Body of pancreas (tissue), 4 donors: Measurements from ENCODE around the gene FRRS1. TPM values are rescaled to one million over a fixed set of nuclear protein-coding genes. Genes with fewer than 3 reads are reported as not detected.

Experiments used
- ATAC-seq: fragments of 150-250 bp; one replicate; pipeline ENCODE4 v1.9.1; 2016
- DNase-seq, 4 donors: peaks; one replicate each; pipeline ENCODE4 v3.0.0-alpha.2; 2019
- H3K27ac ChIP-seq, 4 donors: fragments of 200-600 bp; sonication (generic); 1 replicate in 3 of 4; 2 replicates in 1 of 4; pipeline versions ENCODE4 v1.5.1 to v1.6.1; 2016 to 2019; ENCODE audit warnings: mild to moderate bottlenecking in 1 of 4, mixed read lengths in 1 of 4, moderate library complexity in 1 of 4
- H3K27me3 ChIP-seq, 2 donors: fragments of 200-600 bp; sonication (generic); one replicate each; pipeline ENCODE4 v1.6.0; 2016; ENCODE audit warnings: mild to moderate bottlenecking in 1 of 2
- H3K36me3 ChIP-seq, 2 donors: fragments of 200-600 bp; sonication (generic); replicated peaks in 1 of 2; 2 replicates each; pipeline ENCODE4 v1.5.1; 2016; ENCODE audit warnings: low read depth in 2 of 2; ENCODE audit not compliant: insufficient read depth in 1 of 2
- H3K4me1 ChIP-seq: fragments of 200-600 bp; sonication (generic); one replicate; pipeline ENCODE4 v1.6.0; 2016
- H3K4me3 ChIP-seq, 2 donors: fragments of 200-600 bp; sonication (generic); 1 replicate in 1 of 2; 2 replicates in 1 of 2; pipeline ENCODE4 v1.5.1; 2016 to 2019
- H3K9me3 ChIP-seq, 3 donors: fragments of 200-600 bp; sonication (generic); 1 replicate in 2 of 3; 2 replicates in 1 of 3; pipeline ENCODE4 v1.5.1; 2016
- POLR2A ChIP-seq, 3 donors: fragments of 450-650 bp; IDR thresholded peaks; one replicate each; pipeline ENCODE4 v1.6.1; 2016; ENCODE audit warnings: antibody characterized with exemption in 3 of 3, mild to moderate bottlenecking in 2 of 3
- WGBS, 2 donors: methylation state at CpG; one replicate each; pipeline ENCODE4 v1.1.5; 2017; 5-methylcytosine and 5-hydroxymethylcytosine counted together
- intact Hi-C: fragments of 100-400 bp; cut with DNase I; formaldehyde crosslinking; loops from one replicate; pipeline ENCODE4 v1.15.1; 2023
- total RNA-seq, 2 donors: library from RNA; depleted of rRNA; stranded (reverse); fragments of >200 nt; gene quantifications; one replicate each; pipeline ENCODE4 v1.1.0, GENCODE V29; 2016
- TF ChIP-seq, protein P1 (sequence below), 7 experiments: fragments of 450-650 bp in 4 of 7; fragments of 200-600 bp in 3 of 7; sonication (generic) in 3 of 7; IDR thresholded peaks; one replicate each; pipeline ENCODE4 v1.5.1; 2016 to 2019; ENCODE audit warnings: antibody characterized with exemption in 7 of 7

The FRRS1 gene
- total RNA-seq, 2 donors from 2014 or later, result 2.0 to 2.3 TPM

DNA sequence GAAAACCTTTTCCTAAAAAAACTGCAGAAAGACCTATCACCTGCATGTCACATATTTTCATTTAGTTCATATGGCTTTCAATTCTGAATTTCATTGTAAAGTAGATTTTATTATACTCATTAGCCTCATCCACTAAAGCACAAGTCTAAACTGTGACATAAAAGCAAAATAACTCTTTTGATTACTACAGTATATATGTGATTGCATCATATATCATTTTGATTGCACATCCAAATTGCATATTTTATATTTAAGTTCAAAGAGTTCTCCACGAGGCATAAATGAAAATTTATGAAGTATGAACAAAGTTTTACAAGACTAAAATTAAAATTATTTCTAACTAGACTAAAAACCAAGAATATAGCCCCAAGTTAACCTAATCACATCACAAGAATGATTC is 101.2 kb downstream of the FRRS1 start:
- WGBS, 2 donors, result 40 to 47% methylated on average over 1 of the region's 1 CpG
- ATAC-seq (no peak), DNase-seq (no peak)
- TF ChIP-seq, protein P1, sequence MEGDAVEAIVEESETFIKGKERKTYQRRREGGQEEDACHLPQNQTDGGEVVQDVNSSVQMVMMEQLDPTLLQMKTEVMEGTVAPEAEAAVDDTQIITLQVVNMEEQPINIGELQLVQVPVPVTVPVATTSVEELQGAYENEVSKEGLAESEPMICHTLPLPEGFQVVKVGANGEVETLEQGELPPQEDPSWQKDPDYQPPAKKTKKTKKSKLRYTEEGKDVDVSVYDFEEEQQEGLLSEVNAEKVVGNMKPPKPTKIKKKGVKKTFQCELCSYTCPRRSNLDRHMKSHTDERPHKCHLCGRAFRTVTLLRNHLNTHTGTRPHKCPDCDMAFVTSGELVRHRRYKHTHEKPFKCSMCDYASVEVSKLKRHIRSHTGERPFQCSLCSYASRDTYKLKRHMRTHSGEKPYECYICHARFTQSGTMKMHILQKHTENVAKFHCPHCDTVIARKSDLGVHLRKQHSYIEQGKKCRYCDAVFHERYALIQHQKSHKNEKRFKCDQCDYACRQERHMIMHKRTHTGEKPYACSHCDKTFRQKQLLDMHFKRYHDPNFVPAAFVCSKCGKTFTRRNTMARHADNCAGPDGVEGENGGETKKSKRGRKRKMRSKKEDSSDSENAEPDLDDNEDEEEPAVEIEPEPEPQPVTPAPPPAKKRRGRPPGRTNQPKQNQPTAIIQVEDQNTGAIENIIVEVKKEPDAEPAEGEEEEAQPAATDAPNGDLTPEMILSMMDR (IDR thresholded peaks at IDR 0.05), result no peak
- TF ChIP-seq POLR2A (IDR thresholded peaks at IDR 0.05), result no peak
- Histone ChIP-seq H3K27me3 (no peaks in the 10 kb centered on the region), H3K4me1 (no peaks in the 10 kb centered on the region), H3K9me3 (no peaks in the 10 kb centered on the region), H3K4me3 (no peak overlapping the region), H3K27ac (no peak overlapping the region), H3K36me3 (no peaks in the 10 kb centered on the region)
- intact Hi-C loops, result no loop called here

DNA sequence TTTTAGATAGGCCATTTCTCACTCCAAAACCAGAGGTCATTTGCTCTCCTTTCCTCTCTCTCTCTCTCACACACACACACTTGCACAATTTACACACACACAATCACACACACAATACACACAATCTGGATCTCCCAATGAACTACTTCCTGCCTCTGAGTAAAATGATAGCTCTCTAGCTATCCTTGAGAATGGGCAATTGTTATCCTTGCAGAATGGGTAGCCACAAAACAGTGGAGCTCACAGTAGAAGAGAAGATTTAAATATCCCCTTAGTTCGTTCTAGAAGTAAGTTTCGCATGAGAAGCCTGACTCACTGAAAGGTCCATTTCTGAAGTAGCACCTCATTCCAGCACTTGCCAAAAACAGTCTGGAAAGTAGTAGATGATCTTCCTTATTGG is 102.9 kb downstream of the FRRS1 start:
- Histone ChIP-seq H3K9me3 (no peaks in the 10 kb centered on the region), H3K36me3 (no peaks in the 10 kb centered on the region), H3K4me3 (no peak overlapping the region), H3K4me1 (no peaks in the 10 kb centered on the region), H3K27me3 (no peaks in the 10 kb centered on the region), H3K27ac (no peak overlapping the region)
- 80 to 85% methylated on average over 2 of the region's 2 CpGs for WGBS, 2 donors
- TF ChIP-seq, protein P1 (IDR thresholded peaks at IDR 0.05), result no peak
- TF ChIP-seq POLR2A (IDR thresholded peaks at IDR 0.05), result no peak
- DNase-seq (no peak), ATAC-seq (no peak)
- intact Hi-C loops, result no loop called here

DNA sequence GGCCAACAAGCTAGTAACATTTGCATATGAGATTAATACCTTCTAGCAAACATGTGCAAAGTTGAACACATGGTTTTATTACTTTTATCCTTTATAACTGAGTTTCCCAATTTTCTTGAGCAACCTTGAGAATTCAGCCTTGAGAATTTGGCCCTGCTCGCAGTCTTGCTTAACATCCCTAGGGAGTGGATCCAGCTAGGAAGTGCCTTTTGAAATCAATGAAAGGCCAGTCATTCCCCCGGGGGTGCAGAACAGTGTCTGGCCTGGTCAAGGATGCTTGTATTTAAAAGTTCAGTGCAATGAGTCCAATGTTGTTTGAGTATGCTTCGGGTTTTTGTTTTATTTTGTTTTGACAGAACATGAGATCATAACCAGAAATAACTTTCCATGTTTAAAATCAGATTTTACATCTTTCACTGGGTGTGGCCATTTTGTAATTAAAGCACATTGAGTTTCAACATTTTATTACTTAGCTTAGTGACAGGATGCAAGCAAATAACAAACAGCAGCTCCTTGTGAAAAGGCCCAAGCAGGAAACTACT is 103.8 kb downstream of the FRRS1 start:
- H3K9me3 ChIP-seq, result no peaks in the 10 kb centered on the region
- ATAC-seq, result peak; percentile 73
- intact Hi-C loops, result no loop called here
- no peak overlapping the region for H3K4me3 ChIP-seq
- no peaks in the 10 kb centered on the region for H3K4me1 ChIP-seq
- TF ChIP-seq, protein P1 (IDR thresholded peaks at IDR 0.05), result no peak
- no peak for TF ChIP-seq POLR2A (IDR thresholded peaks at IDR 0.05)
- DNase-seq, result peak; percentile 19 to 62 (median 46)
- 36 to 42% methylated on average over 3 of the region's 3 CpGs for WGBS, 2 donors
- no peaks in the 10 kb centered on the region for H3K27me3 ChIP-seq
- H3K36me3 ChIP-seq, result no peaks in the 10 kb centered on the region
- H3K27ac ChIP-seq, result peak overlapping the region in 2 of 4 donors; percentile 35 to 37

DNA sequence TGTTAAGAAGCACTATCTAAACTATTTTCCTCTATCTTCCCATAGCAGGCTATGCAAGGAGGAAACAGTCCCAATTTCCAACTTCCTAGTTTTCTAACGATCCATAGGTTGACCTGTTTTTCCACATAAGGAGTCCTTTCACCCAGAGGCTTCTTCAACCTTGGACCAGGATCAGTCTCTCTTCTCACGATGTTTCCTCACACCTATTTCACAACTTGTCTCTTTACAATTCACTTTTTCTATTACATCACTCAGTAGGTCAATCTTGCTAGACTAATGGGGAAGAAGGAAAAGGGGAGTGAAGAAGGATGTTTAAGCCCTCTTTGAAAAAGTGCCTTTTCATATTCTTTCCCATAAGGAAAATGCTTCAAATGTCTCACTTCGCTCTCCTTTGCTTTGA is 104.7 kb downstream of the FRRS1 start:
- peak overlapping the region in 1 of 4 donors; percentile 35 for H3K27ac ChIP-seq
- DNase-seq, result no peak

More for the DNA sequence above, 104.7 kb downstream of the FRRS1 start:
- Histone ChIP-seq H3K27me3 (no peaks in the 10 kb centered on the region), H3K36me3 (no peaks in the 10 kb centered on the region), H3K4me3 (no peak overlapping the region), H3K4me1 (no peaks in the 10 kb centered on the region), H3K9me3 (no peaks in the 10 kb centered on the region)
- TF ChIP-seq, protein P1 (IDR thresholded peaks at IDR 0.05), result no peak
- TF ChIP-seq POLR2A (IDR thresholded peaks at IDR 0.05), result no peak
- no peak for ATAC-seq
- WGBS, 2 donors, result 67% methylated on average over 3 of the region's 3 CpGs
- intact Hi-C loops, result no loop called here
